HG02938 (cell line): ENCODE results near the gene EGR1.

Source experiments
- ATAC-seq: cut with Tn5 transposase; IDR thresholded peaks from one replicate; pipeline ENCODE4 v1.9.1; 2021; ENCODE audit warnings: mild to moderate bottlenecking, moderate library complexity; ENCODE audit not compliant: unreplicated experiment

Gene EGR1

DNA sequence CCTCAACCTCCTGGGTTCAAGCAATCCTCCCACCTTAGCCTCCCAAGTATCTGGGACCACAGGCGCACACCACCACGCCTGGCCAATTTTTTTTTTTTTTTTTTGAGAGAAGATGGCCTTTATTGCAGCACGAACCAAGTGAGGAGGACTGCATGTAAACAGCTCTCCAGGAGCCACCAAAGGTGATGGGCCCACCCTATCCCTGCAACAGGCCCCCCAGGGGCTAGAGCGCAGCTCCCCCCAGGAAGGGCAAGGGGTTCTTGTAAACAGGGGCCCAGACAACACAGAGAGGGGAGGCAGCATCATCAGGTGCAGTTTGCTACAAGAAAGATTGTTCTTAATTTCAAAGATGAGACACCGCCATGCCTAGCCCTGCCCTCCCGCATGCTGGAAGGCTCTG, 12.6 kb upstream of the EGR1 start:
- no peak for ATAC-seq

DNA sequence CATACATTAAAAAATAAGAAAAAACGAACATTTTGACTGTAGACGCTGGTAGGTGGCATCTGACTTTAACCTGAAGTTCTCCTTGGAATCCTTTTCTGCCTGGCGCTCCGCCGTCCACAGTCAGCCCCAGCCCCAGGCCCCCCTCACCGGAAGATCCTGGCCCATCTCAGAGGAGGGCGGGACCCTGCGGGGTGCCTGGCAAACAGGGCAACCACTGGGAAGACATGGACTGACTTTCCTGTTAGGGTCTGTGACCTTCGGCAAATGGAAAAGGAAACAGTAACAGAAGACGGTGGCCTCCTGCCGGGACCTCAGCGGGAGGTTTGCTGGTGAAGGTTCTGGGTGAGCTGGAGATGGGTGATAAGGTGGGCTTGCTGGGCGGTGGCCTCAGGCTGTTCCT, 11.7 kb upstream of the EGR1 start:
- ATAC-seq, result no peak

DNA sequence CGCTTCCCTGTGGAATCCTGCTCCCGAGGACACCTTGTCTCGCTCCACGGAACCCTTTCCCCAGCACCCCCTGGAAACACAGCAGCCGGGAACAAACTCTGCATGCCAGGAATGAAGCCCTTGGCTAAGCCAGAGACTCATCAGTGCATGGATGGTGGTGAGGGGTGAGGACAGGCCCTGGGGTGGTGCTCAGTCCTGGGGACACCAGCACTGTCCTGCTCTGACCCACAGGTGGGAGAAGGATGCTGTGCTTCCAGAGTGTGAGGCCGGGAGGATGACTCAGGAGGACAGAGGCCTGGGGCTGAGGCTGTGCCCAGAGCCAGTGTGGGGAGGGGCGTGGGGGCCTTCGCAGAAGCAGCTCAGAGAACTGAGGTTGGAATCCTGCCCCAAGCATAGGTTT, 11.2 kb upstream of the EGR1 start:
- no peak for ATAC-seq

DNA sequence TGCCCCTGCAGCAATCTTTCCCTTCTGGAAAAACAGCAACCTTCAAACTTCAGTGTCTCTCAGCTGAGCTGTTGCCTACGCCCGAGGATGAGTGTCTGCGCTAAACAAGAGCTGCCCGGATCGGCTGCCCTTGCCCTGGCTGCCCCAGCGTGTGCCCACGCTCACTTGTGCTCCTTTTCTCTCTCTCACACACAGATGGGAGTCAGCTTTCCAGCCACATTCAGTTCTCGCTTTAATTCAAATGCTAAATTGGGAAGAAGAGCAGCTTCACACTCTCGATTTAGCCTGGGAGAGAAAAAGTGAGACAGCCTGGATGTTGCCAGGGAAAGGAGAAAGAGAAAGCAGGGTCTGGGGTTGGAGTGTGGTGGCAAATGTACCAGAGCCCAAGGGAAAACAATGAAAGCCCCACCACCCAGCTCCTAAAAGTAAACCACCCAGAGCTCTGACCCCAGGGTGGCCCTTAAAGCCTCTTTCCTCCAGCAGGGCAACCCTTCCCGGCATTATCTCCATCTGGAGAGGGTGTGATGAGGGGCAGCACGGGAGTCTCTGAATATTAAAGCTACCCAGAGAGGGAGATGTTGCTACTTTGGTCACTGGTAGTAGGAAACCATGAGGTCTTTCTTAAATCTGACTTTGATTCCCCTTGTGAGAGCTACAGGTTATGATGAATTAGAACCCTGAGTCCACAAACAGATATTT, 9.9 kb upstream of the EGR1 start:
- ATAC-seq, result no peak

DNA sequence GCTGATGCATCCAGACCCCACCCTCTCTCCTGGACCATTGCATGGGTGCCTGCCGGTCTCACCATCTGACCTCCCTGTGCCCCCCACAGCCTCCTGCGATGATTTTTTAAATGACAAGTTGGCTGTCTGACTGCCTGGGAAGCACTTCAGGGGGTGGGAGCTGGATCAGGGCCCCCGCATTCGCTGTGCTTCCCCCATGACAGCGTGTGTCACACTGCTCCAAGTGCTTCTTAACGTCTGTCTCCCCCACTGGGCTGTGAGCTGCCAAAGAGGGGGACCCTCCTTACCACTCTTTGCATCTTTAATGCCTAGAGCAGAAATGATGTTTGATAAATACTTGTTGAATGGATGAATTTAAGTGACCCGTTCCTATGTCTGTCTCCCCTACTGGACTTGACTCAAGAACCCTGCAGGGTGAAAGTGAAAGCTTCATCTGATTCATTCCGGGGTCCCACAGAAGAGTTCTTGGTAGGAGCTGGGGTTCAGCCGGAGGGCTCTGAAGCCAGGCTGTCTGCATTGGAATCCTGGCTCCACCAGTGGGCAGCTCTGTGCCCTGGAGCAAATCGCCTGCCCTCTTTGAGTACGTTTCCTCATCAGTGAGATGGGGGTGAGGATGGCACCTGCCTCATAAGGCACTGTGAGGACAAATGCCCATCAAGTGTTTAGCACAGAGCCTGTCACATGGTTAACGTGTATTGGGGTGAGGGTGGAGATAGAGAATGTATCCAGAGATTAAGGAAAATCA, 7.6 kb upstream of the EGR1 start:
- ATAC-seq, result no peak

DNA sequence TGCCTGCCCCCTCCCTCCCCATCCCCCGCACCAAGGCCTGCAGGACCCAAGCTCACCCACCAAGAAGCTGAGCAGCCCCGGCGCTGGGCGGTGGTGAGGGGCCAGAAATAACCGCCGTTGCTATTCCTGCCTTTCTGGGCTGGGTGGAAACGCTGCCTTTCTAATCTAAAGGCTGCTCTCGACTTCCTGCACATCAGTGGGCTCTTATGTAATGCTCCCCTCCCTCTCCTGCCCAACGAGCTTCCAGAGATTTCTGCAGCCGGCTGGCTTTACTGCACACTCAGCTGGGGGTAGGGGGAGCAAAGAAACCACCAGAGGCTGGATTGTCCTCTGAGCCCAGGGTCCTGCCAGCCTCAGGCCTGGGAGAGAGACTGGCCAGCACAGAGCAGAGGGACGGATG, 6.9 kb upstream of the EGR1 start:
- ATAC-seq, result no peak

DNA sequence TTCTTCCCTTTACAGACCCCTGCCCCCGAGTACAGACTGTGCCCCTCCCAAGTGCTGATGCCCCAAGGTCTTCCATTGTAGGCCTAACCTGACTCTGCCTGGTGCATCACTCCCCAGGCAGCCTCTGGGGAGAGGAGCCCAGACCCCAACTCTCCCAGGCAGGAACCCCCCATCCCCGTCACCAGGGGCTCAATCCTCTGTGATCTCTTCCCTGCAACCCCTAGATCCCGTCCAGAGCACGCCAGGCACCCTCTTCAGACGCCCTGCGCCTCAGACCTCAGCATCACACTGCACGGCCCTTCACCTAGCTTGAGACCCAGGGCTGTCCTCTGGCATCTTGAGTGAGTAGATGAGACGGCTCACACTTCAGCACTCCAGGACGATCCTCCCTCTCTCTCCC, 6.4 kb upstream of the EGR1 start:
- ATAC-seq, result no peak

DNA sequence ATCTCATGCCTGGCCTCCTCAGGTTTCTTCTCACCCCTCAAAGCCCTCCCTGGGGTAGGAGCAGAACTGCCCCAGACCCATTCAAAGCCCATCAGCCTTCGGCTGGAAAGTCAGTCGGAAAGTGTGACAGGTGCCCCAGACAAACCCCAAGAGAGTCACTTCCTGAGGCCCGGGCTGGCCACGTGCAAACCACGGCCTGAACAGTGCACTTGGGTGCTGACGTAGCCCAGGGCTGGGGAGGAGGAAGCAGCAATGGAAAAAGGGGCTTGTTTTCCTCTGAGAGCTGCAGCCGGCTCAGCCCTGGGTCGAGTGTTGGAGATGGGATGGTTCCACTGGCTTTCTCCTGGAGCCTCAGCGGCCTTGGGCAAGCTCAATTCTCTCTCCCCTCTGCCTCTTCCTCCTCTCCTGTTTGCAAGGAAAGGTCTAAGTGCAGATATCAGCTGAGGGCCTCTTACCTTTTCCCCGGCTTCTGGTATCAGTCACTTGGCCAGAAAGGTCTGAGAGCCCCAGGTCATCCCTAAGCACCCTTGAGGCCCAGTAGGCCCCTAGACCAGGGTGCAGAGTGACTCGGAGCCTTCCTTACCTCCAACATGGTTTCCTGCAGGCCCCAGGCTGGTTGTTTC, 5.9 kb upstream of the EGR1 start:
- peak; percentile 36 for ATAC-seq

DNA sequence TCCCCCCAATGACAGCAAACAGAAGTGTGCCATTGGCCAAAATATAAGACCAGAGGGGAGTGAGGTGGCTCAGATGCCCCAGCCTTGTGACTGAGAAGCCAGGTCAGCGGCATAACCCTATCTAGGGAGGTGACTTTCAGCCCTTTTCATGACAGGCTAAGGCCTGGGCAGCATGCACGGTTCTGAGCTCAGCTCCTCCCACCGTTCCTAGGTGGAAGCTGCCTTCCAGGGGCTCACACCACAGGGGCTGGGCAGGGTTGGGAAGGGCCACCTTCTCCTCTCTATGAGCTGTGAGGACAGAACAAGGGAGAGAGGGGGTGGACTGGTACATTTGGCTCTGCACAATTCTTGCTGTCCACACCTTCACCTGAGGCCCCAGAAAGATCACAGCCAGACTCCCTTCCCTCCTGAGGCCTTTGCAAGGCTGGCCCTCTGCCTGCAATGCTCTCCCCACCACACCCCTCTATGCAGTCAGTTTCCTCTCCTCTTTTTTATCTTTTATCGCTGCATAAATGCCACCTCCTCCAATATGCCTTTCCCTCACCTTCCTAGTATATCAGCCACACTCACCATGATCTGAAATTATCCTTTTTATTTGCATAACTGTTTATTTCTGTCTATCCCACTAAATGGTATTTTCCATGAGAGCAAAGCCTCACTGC, 5.1 kb upstream of the EGR1 start:
- no peak for ATAC-seq

DNA sequence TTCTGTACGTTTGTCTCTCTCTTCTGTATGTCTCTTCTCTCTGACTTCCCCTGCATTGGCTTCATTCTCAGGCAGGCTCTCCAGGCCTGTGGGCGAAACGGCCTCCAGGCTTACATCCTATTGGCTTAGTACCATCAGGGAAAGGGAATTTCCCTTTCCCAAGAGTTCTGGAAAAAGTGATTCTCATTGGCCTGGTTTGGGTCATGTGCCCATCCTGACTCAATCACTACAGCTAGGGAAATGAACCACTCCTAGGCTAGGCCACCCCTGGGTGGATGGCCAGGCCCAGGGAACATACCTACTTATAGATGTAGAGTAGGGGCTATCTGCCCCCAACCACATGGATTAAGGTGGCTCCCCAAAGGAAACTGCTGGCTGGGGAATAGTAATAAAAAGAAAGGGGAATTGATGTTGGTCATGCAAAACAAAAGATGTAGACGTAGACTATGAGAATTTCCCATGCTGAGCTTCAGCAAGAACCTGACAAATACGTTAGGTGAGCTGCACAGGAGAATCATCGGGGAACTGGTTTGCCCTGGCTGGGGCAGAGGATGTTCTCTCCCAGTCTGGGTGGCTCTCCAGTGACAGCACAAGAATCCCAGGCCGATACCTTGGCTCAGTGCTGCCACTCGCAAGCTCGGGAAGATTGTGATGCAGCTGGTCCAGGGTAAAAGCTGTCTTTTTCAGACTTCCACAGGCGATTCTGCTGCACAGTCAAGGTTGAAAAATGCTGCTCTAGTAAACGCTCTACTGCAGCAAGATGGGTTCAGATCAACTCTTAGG, 3.7 kb upstream of the EGR1 start:
- no peak for ATAC-seq

DNA sequence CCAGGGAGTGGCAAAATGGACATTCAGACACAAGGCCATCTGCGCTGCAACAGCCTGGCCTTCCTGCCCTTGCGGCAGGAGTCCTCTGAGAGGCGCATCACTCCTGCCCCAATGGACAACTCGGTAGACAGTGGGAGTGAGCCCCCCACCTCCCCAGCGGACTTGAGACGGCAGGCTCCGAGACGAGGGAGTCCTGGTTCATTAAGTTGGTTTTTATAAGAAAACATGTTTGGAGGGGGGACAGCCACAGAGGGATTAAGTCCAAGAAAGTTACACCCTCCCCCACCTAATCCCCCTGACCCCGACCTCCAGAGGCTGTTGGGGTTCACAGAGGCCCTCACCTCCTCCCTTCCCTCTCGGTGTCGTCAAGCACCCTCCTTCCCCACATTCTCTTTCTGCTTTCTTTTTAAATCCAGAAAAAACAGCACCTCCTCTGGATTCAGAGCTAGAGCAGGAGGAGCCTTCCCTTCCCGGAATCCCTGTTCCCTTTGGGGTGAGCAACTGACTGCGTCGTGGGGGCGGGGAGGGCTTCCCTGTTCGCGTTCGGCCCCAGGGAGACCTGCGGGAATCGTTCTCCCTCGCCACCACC, 1.8 kb upstream of the EGR1 start:
- ATAC-seq, result no peak

DNA sequence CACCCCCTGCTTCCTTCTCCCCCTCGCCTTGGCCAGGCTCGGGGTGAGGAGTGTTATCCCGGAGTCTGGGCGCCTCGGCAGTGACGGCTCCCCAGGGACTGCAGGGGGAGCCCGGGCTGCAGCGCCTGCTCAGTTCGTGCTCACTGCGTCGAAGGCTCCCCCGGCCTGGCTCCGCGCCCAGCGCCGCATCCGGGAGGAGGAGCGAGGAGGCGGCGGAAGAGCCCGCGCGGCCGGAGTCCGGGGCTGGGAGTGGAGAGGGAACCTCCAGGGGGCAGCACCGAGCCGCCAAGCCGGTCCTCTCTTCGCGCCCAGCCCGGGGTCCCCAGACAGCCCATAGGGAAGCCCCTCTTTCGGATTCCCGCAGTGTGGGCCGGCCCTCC, 1.3 kb upstream of the EGR1 start:
- ATAC-seq, result peak; percentile 38

DNA sequence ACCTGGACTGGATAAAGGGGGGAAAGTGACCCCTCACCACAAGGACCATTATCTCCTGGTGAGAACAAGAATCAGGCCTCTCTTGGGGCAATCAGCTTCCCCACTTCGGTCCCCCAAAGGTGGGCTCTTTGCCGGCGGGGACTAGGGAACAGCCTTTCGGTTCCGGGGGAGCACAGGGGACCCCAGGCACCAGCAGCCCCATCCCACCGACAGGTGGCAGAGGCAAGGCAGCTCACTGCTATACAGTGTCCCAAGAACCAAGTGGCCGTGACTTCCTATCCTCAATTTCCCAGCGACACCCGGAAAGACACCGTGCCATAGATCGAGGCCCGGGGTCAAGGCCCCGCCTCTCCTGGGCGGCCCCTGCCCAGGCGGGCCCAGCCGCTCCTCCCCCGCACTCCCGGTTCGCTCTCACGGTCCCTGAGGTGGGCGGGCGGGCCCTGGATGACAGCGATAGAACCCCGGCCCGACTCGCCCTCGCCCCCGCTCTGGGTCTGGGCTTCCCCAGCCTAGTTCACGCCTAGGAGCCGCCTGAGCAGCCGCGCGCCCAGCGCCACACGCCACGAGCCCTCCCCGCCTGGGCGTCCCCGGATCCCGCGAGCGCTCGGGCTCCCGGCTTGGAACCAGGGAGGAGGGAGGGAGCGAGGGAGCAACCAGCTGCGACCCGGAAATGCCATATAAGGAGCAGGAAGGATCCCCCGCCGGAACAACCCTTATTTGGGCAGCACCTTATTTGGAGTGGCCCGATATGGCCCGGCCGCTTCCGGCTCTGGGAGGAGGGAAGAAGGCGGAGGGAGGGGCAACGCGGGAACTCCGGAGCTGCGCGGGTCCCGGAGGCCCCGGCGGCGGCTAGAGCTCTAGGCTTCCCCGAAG, 655 bp upstream of the EGR1 start:
- peak; percentile 74 for ATAC-seq

DNA sequence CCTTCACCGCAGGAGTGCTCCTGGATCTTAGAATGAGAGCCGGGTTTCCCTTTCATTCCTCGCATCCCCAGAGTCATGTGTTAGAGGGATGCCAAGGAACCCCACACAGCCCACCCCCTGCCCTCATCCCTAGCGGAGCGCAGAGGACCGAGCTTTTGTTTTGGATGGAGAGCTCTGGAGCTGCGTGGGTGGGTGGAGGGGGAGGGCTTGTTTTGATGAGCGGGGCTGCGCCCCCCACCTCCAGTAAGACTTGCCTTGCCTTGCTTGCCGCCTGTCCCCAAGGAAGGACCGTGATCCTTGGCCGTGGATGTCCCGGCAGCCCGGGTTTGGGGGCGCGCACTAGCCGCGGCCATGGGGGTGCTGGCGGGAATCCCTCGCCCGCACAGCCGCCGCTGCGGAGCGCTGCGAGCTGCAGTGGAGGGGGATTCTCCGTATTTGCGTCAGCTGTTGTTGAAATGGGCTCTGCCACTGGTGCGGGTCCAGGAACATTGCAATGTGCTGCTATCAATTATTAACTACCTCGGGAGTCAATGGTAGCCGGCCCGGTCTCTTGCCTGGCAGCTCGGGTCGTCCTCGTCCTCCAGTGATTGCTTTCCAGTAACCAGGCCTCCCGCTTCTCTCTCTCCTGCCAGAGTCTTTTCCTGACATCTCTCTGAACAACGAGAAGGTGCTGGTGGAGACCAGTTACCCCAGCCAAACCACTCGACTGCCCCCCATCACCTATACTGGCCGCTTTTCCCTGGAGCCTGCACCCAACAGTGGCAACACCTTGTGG, 1.0 kb downstream of the EGR1 start:
- ATAC-seq, result no peak

DNA sequence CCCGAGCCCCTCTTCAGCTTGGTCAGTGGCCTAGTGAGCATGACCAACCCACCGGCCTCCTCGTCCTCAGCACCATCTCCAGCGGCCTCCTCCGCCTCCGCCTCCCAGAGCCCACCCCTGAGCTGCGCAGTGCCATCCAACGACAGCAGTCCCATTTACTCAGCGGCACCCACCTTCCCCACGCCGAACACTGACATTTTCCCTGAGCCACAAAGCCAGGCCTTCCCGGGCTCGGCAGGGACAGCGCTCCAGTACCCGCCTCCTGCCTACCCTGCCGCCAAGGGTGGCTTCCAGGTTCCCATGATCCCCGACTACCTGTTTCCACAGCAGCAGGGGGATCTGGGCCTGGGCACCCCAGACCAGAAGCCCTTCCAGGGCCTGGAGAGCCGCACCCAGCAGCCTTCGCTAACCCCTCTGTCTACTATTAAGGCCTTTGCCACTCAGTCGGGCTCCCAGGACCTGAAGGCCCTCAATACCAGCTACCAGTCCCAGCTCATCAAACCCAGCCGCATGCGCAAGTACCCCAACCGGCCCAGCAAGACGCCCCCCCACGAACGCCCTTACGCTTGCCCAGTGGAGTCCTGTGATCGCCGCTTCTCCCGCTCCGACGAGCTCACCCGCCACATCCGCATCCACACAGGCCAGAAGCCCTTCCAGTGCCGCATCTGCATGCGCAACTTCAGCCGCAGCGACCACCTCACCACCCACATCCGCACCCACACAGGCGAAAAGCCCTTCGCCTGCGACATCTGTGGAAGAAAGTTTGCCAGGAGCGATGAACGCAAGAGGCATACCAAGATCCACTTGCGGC, 1.8 kb downstream of the EGR1 start:
- no peak for ATAC-seq

DNA sequence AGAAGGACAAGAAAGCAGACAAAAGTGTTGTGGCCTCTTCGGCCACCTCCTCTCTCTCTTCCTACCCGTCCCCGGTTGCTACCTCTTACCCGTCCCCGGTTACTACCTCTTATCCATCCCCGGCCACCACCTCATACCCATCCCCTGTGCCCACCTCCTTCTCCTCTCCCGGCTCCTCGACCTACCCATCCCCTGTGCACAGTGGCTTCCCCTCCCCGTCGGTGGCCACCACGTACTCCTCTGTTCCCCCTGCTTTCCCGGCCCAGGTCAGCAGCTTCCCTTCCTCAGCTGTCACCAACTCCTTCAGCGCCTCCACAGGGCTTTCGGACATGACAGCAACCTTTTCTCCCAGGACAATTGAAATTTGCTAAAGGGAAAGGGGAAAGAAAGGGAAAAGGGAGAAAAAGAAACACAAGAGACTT, 2.4 kb downstream of the EGR1 start:
- ATAC-seq, result no peak

DNA sequence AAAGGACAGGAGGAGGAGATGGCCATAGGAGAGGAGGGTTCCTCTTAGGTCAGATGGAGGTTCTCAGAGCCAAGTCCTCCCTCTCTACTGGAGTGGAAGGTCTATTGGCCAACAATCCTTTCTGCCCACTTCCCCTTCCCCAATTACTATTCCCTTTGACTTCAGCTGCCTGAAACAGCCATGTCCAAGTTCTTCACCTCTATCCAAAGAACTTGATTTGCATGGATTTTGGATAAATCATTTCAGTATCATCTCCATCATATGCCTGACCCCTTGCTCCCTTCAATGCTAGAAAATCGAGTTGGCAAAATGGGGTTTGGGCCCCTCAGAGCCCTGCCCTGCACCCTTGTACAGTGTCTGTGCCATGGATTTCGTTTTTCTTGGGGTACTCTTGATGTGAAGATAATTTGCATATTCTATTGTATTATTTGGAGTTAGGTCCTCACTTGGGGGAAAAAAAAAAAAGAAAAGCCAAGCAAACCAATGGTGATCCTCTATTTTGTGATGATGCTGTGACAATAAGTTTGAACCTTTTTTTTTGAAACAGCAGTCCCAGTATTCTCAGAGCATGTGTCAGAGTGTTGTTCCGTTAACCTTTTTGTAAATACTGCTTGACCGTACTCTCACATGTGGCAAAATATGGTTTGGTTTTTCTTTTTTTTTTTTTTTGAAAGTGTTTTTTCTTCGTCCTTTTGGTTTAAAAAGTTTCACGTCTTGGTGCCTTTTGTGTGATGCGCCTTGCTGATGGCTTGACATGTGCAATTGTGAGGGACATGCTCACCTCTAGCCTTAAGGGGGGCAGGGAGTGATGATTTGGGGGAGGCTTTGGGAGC, 3.1 kb downstream of the EGR1 start:
- no peak for ATAC-seq
